NCI-H128 (cell line): ENCODE results near the gene HSPD1.

Source experiments
- DNase-seq: peaks from one replicate; lab custom pipeline; 2025; ENCODE audit not compliant: unreplicated experiment; lab: John Stamatoyannopoulos, UW

The HSPD1 gene

DNA sequence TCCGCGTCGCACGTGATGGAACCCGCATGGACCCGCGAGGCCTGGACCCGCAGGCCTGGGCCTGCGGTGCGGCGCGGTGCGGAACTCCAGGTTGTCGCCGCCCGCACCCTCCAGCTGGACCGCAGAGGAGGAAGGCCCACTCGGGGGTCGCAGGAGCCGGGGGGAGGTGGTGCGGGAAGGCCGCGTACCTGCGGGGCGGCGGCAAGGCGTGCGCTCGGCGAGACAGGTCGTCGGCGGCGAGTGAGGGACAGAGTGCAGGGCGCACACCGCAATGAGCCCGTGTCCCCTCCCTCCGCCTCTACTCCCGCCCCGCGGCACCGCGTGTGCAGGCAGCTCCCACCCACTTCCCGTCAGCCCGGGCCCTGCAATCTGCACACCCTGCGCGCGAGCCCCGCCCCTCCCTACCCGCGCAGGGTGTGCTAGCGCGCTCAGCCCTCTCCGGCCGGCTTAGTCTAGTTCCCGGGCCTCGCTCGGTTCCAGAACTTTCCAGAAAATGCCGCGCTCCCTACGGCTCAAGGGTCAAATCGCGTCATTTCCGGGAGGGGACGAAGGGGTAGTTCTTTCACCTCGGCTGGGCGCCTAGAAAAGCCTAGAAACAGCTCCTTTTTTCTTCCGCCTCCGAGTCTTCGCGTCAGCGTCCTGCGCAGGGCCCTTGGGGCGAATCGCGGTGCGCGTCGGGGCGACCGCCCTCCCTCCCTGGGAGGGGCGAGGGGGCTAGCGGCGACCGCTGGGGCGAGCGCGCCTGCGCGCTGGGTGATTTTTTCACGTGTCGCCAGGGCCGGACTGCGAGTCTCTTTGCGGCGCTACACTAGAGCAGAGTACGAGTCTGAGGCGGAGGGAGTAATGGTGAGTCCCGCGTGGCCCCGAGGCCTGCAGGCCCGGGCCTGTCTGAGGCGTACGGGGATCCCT lies at the start of gene HSPD1, which contains the start of gene HSPE1:
Gene HSPD1, minus strand, starts transcription at position 247 of the 909 bp plus-strand sequence. CDS start 992 bp downstream, outside the sequence.
Gene HSPE1, plus strand, starts transcription at position 786 of the 909 bp plus-strand sequence. Its CDS starts 58 bp downstream, at position 844.
- peak; percentile 90 for DNase-seq

GRCh38 chr2:197548582-197548981 lies 48.9 kb upstream of the HSPD1 start:
- DNase-seq = no peak

GRCh38 chr2:197547163-197547900 lies 47.7 kb upstream of the HSPD1 start:
- DNase-seq = no peak

DNA sequence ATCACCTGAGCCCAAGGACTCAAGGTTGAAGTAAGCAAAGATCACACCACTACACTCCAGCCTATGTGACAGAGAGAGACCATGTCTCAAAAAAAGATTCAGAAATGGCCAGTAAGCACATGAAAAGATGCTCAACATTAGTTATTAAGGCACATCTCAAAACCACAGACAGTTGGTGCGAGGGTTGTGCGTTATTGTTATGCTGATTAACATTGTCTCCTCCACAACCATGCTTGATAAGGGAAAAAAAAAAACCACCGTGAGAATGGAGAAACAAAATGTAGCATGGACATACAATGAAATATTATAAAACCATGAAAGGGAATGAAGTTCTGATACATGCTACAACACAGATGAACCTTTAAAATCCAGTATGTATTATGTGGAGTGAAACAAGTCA lies 43.6 kb upstream of the HSPD1 start:
- DNase-seq = no peak

DNA sequence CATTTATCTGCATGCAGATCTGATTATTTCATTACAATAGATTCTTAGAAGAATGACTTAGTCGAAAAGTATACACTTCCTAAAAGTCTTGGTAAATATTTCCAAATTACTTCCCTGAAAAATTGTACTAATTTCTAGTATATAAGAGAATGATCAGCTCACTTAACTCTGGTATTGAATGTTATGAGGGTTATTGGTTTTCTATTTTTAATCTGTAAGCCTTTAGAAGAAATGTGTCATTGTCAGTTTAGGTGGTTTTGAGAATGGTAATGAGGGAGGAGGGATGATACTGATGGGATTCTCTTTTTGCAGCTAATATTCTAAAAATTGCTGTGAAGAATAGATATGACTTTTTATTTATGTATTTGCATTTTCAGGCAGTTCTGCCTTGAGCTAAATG lies 40.1 kb upstream of the HSPD1 start:
- DNase-seq = no peak

DNA sequence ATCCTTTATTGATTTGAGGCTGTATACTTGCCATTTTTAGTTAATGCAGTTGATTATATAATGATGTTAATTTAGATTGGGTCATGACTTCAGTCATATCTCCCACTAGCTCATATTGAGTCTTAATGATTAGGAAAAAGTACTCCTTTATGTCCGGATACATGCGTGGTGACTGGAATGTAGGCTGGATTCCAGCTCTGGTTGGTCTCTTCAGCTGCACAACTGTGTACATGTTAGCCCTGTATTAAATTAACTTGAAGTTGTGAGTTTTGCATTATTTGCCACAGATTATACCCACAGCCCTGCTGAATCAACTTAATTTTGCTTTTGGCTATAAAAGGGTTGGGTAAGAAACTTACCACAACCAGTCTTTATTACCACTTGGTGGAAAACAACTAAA lies 38.8 kb upstream of the HSPD1 start:
- DNase-seq = no peak

GRCh38 chr2:197517150-197517549 lies 17.5 kb upstream of the HSPD1 start:
- no peak for DNase-seq

DNA sequence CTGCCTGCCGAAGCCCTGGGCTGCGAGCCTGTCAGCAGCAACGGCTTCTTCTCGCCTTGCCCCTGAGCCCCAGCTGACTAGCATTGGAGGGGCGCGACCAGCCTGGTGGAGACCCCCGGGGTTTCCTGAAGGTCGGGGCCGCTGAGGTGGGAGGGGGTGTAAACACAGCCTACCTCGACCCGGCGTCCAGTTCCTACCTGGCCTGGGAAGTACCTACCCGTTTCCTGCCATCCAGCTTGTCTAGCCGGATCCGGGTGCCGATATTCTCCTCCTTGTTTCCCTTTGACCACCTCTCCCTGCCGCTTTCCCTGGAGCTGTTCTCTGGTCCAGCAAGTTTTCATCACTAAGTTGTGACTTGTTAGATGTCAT lies 16.7 kb upstream of the HSPD1 start:
- DNase-seq = no peak

- DNase-seq = peak; percentile 87
Observed at GRCh38 chr2:197515739-197516392, 16.2 kb upstream of the HSPD1 start, which contains the start of gene MOB4. Gene MOB4 (plus strand): TSS chr2:197516066. CDS start chr2:197516087, 21 bp downstream.

DNA sequence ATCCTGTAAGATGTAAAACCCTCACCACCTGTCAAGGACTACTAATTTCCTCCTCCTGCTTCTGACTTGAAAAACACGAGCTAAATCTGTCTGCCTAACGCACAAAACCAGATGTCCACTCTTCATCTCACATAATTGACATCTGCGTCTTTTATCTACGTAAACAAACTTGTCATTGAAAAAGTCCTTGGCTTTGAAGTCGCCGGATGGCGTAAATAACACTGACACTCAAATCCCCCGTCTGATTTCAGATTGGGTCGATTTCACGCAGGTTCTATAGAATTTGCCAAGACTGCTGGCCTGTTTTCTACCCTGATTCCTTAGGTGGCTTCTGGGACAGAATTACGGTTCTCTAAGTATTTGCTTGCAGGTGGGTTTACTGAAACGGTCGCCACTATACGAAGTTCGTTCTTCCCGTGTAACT lies 15.7 kb upstream of the HSPD1 start:
- DNase-seq = no peak

DNA sequence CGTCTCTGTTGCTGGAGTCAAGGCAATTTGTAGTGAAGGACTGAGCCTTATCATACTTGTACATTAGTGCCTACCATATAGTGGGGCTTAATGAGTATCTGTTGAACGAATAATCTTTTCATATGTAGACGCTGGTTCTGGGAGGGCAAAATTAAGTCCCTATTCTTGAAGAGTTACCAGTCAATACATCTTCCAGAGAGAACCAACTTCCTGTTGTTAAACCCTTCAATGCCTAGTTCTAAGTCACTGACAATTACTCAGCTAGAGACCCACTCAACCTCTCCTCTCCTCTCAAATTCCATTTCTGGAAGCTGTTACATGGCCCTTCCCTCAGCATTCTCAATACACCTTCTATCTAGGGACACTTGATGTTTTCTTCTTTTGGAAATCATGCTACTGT lies 15.1 kb upstream of the HSPD1 start:
- DNase-seq = no peak

- no peak for DNase-seq
Observed at GRCh38 chr2:197513915-197514314, 14.3 kb upstream of the HSPD1 start.

DNA sequence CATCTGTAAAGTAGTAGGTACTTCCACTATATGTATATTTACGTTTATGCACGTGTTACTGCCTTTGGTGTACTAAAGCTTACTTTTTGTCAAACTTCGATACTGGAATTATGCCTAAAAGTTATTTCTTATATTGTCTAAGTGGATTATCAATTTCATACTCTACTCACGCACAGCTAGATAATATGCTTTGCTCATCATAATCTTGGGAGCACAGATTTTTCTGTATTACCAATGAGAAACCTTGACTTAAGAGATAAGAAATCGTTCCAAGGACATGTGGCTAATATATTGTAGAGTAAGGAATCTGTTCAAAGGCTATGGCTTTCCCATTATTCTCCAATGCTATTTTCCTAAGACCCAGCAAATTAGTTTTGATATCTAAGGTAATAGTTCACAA lies 7.0 kb upstream of the HSPD1 start:
- DNase-seq = no peak

GRCh38 chr2:197504512-197504911 lies 4.9 kb upstream of the HSPD1 start:
- no peak for DNase-seq

DNA sequence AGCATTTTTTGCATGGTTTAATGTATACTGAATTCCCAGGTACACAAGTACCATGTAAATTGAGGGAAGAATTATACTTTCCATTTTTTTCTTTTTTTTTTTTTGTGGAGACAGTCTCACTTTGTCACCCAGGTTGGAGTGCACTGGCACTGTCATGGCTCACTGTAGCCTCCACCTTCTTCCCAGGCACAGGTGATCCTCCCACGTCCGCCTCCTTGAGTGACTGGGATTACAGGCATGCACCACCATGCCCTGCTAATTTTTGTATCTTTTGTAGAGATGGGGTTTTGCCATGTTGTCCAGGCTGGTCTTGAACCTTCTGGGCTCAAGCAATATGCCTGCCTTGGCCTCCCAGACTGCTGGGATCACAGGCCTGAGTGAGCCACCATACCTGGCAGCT lies 4.4 kb upstream of the HSPD1 start:
- no peak for DNase-seq

GRCh38 chr2:197502685-197503084 lies 3.0 kb upstream of the HSPD1 start:
- DNase-seq = no peak

- DNase-seq = no peak
Observed at GRCh38 chr2:197502201-197502600, 2.6 kb upstream of the HSPD1 start.

- no peak for DNase-seq
Observed at GRCh38 chr2:197500503-197501131, 977 bp upstream of the HSPD1 start.

GRCh38 chr2:197498937-197499593 lies 575 bp downstream of the HSPD1 start:
- DNase-seq = peak; percentile 12

DNA sequence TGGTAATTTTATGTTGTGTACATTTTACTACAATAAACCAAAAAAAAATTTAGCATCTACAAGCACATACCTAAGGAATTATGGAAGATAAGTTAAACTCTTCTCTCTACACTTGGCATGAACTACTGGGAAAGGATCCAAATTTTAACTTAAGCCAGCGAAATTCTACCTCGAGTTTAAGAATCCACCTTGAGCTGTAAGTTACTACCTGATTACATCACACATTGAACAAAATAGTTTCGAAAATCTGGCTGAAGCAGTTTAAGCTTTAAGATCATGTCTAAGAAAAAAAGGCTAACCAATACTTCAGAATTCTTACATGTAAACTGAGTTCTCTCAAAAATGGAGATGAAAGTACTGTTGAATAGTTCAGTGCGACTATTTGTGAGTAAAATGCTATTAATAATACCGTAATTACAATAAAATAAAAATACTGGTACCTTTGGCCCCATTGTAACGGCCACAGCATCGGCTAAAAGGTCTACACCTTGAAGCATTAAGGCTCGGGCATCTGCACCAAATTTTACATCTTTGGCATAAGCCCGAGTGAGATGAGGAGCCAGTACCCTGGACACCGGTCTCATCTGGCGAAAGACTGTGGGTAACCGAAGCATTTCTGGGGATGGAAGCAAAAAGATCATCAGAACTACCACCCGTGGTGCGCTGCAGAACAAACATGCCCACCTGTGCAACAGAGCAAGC lies 1.3 kb downstream of the HSPD1 start:
- DNase-seq = no peak
